Activated CD4-positive, alpha-beta T cell treated with anti-CD3 and anti-CD28 coated beads, Interleukin-10, Interleukin-2, amounts not matched to agents 100 ng/mL and 50 ng/mL, durations not matched to agents 16 hours and 8 hours (primary cell): ENCODE measurements around the gene HDAC1.
"Not testable (repeated sequence)": the region's sequence is repeated elsewhere in the genome, so short reads cannot be mapped to it uniquely, and the experiment has no call there.

Source experiments
- DNase-seq: peaks from one replicate; pipeline ENCODE4 v3.0.0-alpha.2; 2020

The HDAC1 gene

DNA sequence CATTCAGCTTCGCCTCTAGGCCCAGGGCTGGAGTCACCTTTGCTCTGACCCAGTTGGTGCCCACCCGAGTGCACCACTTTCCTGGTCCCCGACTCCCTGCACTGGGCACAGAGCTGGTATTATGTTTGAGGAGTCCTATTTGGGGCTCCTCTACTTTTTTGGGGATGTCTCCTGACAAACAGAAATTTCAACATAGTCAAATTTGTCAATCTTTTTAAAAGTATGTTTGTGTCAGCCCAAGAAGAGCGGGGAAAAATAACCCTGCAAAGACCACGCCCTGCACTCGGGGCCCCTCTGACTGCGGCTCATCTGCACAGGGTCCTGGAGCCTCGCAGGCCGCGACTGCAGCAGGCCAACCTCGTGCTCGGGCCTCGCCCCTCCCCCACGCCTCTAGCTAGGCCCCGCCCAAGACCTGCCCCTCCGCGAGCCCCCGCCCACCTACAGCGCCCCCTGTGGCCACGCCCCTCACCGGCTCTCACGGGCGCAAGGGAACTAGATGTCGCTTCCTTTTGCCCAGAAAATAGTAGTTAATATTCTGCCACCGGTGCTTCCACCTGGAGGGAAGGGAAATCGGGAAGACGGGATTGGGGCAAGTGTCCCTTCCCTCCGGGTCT lies 59.0 kb downstream of the HDAC1 start:
- DNase-seq = peak; percentile 79

DNA sequence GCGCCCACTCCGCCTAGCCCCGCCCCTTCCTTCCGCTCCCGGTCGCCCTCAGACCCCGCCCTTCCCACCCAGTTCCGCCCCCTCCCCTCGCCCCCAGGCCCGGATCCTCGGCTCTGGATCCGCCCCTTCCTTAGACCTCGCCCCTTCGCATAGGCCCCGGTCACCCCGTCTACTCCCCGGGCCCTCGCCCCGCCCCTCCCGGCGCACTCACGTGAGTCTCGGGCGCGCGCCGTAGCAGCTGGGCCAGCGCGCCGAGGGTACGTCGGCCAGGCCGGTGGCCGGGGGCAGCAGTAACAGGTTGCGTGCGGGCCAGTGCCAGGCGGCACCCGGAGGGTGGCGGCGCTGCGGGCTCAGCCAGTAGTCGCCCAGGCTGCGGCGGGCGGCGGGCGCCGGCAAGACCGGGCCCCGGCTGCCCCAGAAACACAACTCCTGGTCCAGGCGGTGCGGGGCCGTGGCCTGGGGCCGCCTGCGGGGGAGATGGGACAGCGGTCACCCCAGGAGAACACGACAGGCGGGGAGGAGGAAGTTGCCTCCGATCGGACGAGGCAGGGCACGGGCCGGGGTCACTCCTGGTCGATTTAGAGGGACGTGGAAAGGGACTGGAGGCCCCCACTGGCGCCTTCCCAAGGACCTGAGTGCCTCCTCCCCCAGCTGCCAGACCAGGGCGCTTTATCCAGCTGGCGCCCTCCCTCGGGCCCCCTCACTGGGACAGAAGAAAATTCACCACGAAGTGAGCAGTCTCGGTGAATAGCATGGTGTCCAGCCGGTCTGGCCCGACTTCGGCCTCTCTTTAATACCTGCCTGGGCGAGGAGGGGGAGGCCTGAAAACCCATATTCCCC lies 59.7 kb downstream of the HDAC1 start:
- peak; percentile 94 for DNase-seq

DNA sequence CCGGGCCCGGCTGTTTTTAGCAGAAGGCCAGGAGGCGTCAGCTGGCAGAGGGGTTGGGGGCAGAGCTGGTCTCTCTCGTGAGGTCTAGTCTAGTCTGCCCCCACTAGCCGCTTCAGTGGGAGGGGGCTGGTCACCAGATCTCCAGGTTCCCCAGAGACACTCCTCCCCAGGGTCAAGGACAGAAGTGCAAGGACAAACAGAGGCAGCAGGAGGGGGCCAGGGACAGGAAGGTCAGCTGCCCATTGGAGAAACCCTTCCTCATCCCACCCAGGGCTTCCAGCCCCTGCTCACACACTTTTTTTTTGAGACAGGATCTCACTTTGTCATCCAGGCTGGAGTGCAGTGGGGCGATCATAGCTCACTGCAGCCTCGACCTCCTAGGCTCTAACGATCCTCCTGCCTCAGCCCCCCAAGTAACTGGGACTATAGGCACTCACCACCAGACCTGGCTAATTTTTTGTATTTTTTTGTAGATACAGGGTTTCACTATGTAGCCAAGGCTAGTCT lies 60.4 kb downstream of the HDAC1 start:
- no peak for DNase-seq

GRCh38 chr1:32352831-32353383 lies 61.0 kb downstream of the HDAC1 start:
- no peak for DNase-seq

DNA sequence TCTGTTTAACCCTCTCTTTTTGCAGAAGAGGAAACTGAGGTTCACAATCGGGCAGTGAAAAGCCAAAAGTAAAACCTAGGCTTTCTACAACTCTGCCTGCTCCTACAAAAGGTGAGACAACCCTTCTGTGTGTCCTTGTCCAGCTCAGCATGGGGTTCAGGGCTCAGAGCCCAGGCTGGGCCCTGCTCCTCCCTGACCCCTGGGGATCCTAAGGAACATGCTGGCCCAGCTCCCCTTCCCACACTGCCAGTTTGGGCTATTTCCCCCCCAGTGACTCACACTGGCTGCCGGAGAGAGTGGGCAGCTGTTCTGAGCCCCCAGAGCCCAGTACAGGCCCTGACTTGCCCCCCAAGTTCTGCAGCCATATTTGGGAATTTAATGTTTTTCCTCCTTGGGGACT lies 61.5 kb downstream of the HDAC1 start:
- DNase-seq = no peak

DNA sequence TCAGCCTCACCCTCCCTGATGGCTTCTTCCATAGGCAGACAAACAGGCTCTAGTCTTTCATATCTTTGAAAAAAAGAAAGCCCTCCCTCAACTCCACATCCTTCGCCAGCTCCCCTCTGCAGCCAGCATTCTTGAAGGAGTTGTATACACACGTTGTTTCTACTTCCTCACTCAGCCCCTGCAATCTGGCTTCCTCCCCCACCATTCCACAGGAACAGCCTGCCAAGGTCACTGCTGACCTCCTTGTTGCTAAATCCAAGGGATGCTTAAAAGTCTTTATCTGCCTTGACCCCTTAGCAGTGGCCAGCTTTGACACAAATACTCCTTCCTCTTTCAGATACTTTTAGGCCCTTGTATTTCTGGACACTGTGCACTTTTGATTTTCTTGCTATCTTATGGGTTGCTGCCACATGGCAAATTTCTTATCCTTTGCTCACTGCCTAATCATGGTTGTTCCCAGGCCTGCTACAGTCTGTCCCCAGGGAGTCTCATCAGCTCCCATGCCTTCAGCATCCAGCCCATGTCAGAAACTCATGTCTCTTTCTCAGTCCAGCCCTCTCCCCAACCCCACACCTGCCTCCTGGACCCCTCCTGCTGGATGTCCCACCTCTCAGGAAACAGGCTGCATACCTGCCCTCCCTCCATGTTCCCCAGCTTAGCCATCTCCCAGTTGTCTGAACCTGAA lies 62.1 kb downstream of the HDAC1 start:
- DNase-seq = no peak

DNA sequence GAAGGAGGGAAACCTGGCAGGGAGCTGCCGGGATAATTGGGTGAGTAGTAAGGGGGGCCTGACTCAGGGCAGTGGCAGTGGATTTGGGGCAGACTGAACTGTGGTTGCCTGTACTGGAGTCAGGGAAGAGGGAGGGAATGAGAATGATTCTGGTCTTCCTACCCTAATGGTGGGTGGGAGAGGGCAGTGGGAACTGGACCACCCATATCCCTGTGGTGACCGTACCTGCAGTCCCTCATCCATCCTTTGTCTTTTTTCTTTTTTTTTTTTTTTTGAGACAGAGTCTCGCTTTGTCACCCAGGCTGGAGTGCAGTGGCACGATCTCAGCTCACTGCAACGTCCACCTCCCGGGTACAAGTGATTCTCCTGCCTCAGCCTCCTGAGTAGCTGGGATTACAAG lies 63.9 kb downstream of the HDAC1 start:
- not testable (repeated sequence) for DNase-seq

DNA sequence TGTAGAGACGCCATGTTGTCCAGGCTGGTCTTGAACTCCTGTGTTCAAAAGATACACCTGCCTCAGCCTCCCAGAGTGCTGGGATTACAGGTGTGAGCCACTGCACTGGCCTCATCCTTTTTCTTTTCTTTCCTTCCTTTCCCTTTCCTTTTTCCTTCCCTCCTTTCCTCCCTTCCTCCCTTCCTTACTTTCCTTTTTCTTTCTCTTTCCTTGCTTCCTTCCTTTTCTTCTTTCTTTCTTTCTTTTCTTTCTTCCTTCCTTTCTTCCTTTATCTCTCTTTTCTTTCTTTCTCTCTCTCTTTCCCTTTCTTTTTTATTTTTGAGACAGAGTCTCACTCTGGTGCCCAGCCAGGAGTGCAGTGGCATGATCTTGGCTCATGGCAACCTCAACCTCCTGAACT lies 64.6 kb downstream of the HDAC1 start:
- DNase-seq = no peak

DNA sequence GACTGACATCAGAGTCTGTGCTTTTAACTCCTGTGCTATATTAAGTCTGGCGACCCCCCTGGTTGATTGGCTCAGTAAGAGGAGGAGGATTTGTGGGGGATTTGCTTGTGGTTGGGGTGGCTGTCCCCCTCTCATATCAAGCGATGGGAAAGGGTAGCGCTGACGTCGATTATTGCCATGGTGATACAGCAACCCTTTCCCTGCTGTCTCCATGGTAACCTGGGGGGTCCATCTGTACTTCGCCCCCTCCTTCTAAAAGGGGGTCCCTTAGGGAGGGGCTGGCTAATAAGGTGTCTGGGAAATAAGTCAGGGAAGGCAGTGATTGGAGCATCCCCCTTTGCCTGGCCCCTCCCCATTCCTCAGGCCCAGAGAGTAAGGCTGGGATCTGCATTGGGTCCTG lies 65.7 kb downstream of the HDAC1 start:
- no peak for DNase-seq

DNA sequence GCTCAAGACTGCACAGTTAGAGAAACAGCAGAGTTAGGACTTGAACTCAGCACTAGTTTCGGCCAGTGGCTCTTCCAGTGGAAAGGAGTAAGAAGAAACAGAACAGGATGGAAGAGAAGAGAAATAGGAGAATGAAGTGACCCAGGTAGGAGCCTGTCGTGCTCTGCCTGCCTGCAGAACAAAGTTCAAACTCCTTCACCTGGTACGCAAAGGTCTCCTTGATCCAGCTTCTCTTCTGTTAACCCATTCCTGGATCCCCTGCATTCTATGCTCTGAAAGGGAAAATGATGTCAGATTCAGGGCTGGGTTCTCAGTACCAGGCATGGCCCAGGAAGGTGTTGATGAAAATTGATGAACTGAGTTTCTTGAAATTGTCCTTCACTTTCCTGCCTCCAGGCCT lies 66.6 kb downstream of the HDAC1 start:
- no peak for DNase-seq

GRCh38 chr1:32361308-32361673 lies 69.4 kb downstream of the HDAC1 start:
- DNase-seq = no peak

DNA sequence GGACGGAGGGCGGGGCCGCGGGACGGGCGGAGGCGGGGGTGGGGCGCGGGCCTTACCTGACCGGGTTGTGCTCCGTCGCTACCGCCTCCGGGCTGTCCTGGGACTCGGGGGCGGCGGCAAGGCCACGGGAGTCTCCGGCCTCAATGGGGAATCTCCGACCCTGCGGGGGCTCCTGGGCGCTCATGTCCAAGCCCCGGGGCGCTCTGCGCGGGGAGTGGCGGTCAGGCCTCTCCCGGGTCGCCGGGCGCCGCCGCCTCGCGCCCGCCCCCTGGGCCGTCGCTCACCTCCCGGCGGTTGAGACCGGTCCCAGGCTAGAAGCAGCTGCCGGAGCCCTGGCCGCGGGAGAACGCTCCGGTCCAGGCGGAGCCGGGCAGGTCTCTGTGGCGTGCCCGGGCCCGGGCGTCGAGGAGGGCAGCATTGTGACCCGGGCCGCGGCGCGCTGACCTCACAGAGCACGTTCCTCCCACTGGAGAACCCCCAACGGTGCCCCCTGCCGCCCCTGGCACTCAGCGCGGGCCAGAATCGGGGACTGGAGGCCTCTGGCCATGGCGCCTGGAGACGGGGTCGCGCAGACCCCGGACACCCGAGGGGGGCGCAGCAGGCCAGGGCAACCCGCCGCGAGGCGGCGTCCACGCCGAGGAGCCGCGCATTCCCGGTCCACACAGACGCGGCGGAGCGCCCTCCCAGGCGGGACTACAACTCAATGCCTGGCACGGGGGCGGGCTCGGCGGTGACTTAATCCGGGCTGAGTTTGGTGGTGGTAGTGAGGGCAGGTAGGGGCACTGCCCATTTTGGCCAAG lies 70.0 kb downstream of the HDAC1 start:
- DNase-seq = no peak

GRCh38 chr1:32362474-32363313 lies 70.8 kb downstream of the HDAC1 start, which contains the start of the genes FAM229A and TSSK3:
FAM229A (minus strand) TSS chr1:32362485; CDS start chr1:32362091, 394 bp downstream.
TSSK3 (plus strand) TSS chr1:32362539; CDS start chr1:32362702, 163 bp downstream.
- DNase-seq = no peak

DNA sequence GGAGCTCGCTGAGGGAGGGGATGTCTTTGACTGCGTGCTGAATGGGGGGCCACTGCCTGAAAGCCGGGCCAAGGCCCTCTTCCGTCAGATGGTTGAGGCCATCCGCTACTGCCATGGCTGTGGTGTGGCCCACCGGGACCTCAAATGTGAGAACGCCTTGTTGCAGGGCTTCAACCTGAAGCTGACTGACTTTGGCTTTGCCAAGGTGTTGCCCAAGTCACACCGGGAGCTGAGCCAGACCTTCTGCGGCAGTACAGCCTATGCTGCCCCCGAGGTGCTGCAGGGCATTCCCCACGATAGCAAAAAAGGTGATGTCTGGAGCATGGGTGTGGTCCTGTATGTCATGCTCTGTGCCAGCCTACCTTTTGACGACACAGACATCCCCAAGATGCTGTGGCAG lies 71.8 kb downstream of the HDAC1 start:
- no peak for DNase-seq

- no peak for DNase-seq
Measured at GRCh38 chr1:32364836-32365235, 73.0 kb downstream of the HDAC1 start.

GRCh38 chr1:32365445-32365844 lies 73.6 kb downstream of the HDAC1 start:
- no peak for DNase-seq

DNA sequence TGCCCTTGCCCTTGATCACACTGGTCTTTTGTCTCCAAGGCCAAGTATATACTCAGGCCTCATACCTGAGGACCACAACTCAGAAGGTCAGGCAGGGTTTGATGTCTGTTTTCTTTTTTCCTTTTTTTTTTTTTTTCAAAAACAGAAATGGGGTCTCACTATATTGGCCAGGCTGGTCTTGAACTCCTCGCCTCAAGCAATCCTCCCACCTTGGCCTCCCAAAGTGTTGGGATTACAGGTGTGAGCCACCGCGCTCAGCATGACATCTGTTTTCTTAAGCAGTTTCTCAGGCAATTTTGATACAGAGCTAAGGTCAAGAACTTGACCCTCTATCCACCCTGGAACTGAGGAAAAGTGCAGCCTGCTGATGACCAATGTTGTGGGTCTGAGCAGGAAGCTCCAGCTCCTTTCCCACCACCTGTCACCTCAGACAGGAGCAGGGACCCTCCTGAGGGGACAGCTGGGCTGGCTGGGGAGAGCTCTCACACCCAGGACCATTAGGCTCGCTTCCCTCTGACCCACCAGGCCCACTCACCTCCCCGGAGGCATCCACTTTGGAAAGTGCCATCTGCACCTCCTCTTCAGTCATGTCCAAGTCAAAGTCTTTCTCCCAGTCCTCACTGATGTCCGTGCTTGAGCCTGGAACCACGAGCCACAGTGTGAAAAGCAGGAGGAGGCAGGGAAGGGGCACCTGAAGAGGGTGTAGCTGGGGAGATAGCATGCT lies 76.2 kb downstream of the HDAC1 start:
- no peak for DNase-seq

DNA sequence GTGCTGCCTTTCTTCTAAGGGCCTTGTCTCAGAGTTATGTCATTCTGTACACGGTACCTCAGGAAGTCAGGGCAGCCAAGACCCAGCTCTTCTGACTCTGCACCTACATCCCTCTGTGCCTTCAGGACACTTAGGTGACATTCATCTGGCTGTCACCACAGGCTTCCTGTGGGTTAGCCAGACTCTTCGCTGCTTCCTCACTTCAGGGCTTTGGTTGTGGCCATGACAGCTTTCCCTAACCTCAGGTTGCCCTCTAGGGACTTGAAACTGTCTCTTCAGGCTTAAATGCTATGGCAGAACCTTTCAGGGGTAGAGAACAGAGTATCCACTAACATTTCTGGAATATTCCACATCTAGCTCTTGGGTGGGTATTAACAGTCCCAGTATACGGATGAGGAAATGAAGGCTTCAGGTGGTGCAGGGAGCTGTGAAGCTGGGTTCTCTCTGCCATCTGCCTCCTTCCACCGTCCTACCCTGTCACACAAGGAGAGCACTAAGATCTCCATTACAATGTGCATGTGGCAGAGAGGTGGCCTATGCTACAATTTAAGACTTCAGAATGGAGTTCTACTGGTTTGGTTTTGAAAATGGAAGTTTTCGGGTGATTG lies 80.4 kb downstream of the HDAC1 start:
- peak; percentile 71 for DNase-seq

GRCh38 chr1:32373996-32374592 lies 82.2 kb downstream of the HDAC1 start:
- DNase-seq = no peak

- no peak for DNase-seq
Measured at GRCh38 chr1:32376199-32376598, 84.3 kb downstream of the HDAC1 start.
